Limb (tissue), 2 donors: Measurements from ENCODE around the gene EHD2.
"Not testable (repeated sequence)": the region's sequence is repeated elsewhere in the genome, so short reads cannot be mapped to it uniquely, and the experiment has no call there.

Experiments used
- DNase-seq, 2 donors: peaks; one replicate each; pipeline ENCODE4 v3.0.0-alpha.2; 2016; ENCODE audit errors: extremely low spot score in 2 of 2

Gene EHD2

DNA sequence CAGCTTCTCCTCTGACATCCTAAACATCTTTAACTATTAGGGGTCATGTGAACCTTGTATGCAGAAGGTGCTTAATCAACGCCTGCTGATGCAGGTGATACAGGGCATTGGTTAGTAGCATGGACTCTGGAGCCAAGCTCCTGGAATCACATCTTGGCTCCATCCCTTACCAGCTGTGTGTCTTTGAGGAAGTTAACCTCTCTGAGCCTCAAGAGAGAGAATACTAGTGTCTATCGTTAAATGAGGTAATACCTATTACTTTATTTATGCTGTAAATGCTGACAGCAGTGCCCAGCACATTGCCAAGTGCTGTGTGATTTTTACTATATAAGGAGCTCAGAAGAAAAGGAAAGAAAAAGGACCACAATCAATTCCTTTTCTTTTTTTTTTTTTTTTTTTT, 54.1 kb downstream of the EHD2 start:
- no peak for DNase-seq

DNA sequence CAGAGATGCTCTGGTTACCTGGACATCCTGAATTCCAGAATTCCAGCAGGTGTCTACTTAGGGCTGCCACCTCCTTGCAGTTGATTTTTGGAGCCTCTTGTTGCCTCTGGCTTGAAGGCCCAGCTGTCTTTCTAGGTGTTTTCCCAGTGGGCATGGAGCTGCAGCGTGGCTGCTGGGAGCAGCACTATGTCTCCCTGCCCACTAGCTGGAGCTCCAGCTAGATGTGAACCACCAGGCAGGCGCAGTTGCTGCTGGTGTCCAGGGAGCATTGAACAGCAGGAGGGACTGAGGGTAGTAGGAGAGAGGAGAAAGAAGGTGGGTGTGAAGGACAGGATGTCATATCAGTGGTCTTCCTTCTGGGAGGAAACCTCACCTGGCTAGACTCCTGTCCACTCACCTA, 55.4 kb downstream of the EHD2 start:
- DNase-seq = no peak

DNA sequence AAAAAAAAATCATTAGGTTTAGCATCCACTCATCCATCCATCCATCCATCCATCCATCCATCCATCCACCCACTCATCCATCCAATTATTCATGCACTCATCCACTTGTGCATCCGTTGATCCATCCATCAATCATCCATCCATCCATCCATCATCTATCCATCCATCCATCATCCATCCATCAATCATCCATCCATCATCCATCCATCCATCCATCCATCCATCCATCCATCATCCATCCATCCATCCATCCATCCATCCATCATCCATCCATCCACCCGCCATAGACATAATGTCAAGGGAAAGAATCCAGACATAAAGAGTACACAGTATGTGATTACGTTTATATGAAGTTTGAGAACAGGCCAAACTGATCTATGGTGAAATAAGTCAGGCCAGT, 56.3 kb downstream of the EHD2 start:
- no peak for DNase-seq

DNA sequence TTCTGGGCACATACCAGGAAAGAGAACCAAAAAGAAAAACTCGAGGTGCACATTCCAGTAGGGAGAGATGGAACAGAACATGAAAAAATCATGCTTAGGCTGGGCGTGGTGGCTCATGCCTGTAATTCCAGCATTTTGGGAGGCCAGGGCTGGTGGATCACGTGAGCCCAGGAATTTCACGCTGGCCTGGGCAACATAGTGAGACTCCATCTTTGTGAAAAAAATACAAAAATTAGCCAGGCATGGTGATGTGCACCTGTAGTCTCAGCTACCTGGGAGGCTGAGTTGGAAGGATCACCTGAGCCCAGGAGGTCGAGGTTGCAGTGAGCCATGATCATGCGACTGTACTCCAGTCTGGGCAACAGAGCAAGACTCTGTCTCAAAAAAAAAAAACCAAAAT, 58.1 kb downstream of the EHD2 start:
- not testable (repeated sequence) for DNase-seq

DNA sequence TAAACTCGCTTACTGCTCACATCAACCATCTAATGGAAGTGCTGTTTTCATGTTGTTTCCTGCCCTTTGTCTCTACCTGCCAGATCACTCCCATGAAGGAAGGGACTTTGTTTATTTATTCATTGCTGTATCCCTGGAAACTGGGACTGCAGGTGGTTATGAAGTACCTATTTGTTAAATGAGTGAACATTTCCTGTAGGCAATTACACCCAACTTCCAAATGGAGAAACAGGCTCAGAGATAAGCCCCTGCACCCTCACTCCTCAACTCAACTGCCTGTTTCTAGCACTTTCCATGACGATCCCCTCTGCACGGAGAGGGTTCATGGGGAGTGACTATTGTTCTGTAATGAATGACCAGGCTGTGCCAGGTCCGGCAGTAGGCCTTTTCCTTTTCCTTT, 63.3 kb downstream of the EHD2 start:
- DNase-seq = no peak

DNA sequence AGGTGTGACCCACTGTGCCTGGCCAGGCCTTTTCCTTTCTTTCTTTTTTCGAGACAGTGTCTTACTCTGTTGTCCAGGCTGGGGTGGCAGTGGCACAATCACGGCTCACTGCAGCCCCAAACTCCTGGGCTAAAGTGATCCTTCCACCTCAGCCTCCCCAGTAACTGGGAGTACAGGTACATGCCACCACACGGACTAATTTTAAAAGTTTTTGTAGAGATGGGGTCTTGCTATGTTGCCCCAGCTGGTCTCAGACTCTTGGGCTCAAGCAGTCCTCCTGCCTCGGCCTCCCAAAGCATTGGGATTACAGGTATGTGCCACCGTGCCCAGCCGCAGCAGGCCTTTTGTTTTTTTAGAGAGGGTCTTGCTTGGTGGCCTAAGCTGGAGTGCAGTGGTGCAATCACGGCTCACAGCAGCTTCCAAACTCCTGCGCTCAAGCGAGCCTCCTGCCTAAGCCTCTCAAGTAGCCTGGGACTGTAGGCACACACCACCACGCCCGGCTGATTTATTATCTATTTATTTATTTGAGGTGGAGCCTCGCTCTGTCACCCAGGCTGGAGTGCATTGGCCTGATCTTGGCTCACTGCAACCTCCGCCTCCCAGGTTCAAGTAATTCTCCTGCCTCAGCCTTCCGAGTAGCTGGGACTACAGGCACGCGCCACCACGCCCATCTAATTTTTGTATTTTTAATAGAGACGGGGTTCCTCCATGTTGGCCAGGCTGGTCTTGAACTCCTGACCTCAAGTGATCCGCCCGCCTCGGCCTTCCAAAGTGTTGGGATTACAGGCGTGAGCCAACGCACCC, 64.2 kb downstream of the EHD2 start:
- DNase-seq = not testable (repeated sequence)

DNA sequence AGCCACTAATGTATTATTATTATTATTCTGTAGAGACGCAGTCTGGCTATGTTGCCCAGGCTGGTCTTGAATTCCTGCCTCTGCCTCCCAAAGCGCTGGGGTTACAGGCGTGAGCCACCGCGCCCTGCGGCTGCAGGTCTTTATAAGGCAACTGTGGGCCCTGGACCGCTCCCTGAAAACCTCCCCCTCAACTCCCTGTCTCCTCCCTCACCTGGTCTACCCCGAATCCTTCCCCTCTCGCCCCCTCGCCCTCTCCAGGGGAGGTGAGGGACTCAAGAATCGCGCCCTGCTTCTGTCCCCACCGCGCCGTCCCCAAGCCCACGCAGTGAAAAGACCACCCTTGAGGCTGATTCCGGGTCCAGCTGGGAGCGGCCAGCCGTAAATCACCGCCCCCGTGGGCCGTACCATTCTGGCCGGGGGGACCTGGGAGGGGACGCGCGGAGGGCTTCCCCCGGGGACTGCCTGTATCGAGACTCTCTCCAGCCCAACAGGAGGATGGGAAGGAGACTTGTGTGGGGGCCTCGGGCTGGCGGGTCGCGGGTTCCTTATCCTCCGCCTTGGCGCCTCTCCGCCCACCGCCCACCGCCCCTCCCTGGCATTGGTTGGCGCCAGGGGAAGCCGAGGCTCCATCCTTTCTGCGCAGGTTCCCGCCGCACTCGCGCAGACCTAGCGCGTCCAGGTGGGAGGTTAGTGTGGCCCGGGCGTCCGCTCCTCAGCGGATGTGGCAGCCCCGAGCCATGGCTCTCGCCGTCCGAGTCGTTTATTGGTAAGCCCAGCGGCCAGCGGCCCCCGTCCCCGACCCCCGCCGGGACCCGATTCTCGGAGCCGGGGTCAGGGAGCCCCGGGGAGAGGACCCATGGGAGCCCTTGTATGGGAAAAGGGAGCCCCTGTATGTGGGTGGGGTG, 65.1 kb downstream of the EHD2 start, which contains the start of gene SELENOW:
Gene SELENOW, plus strand, starts transcription at position 655 of the 905 bp plus-strand sequence. Its CDS starts 83 bp downstream, at position 738.
- DNase-seq = peak; percentile 73 to 93

DNA sequence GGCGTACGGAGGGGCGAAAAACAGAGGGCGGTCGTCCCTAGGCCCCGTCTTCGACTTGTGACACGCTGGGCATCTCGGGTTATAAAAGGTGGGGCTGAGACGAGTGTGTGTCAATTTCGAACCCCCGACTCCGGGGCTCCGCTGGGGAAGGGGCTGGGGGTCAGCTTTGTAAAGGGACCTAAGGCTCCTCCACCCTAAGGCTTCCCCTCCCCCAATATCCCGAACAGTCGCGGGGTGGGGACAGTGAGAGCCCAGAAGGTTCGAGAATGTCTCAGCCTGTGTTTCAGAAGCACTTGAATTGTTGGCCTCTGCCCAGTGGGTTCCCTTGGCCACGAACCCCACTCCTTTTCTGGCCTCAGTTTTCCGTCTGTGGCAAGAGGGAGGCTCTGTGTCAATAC, 65.7 kb downstream of the EHD2 start:
- no peak for DNase-seq

DNA sequence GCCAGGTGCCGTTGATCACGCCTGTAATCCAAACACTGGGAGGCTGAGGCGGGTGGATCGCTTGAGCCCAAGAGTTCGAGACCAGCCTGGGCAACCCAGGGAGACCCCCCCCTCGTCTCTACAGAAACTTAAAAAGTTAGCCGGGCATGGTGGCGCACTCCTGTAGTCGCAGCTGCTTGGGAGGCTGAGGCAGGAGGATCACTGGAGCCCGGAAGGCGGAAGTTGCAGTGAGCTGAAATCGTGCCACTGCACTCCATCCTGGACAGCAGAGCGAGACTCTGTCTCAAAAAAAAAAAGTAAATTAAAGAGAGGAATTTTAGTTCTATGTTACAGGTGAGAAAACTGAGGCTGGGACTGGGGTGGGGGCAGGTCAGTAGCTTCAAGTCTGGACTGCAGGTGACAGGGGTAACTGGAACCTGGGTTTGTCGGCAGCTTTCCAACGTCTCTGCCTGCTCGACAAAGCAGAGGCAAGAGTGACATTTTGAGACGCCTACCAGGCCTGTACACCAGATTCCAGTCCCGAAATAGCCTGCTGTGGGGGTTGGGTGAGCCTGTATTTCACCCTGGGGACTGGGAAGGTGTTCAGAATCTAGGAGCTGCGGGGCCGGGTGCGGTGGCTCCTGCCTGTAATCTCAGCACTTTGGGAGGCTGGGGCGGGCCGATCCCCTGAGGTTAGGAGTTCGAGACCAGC, 66.4 kb downstream of the EHD2 start:
- DNase-seq = no peak

DNA sequence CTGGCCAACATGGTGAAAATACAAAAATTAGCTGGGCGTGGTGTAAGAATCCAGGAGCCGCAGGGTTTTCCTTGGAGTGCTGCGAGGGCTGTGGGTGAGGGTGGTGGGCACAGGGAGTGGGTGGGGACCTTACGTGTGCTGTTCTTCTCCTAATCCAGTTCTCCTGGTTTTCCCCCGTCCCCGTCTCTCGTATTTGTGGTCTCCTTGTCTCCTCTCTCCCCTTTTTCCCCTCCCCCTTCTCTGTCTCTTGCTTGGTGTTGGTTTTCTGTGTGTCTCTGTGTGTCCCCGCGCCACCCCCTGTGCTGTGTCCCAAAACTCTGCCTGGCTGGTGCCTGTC, 67.0 kb downstream of the EHD2 start:
- no peak for DNase-seq

DNA sequence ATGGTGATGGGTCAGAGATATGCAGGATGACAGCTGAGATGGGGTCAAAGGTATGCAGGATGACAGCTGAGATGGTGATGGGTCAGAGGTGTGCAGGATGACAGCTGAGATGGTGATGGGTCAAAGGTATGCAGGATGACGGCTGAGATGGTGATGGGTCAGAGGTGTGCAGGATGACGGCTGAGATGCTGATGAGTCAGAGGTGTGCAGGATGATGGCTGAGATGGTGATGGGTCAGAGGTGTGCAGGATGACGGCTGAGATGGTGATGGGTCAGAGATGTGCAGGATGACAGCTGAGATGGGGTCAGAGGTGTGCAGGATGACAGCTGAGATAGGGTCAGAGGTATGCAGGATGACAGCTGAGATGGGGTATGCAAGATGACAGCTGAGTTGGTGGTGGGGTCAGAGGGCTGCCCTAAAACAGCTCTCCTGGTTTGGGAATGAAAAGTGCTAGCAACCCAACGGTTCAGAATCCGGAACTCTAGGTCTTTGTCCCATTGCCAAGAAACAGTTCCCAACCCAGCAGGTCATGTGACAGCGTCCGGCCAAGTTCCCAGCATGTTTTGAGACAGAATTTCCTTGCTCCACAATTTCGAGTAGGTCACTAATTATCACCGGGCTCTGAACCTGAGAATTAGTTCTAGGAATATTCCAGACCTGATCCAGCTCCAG, 68.5 kb downstream of the EHD2 start:
- no peak for DNase-seq

DNA sequence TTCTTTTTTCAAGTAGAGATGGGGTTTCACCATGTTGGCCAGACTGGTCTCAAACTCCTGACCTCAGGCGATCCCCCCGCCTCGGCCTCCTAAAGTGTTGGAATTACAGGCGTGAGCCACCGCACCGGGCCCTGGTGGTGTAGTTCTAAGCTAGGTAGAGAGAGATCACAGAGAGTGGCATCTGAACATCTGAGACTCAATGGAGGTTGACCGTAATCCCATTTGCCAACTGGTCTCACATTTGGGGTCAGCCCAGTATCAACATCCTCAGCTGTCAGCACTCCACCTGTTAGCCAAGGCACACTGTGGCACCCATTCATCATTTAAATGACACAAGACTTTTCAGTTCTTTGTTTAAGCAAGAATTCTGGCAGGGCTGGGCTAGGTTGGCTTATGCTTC, 73.3 kb downstream of the EHD2 start:
- no peak for DNase-seq

DNA sequence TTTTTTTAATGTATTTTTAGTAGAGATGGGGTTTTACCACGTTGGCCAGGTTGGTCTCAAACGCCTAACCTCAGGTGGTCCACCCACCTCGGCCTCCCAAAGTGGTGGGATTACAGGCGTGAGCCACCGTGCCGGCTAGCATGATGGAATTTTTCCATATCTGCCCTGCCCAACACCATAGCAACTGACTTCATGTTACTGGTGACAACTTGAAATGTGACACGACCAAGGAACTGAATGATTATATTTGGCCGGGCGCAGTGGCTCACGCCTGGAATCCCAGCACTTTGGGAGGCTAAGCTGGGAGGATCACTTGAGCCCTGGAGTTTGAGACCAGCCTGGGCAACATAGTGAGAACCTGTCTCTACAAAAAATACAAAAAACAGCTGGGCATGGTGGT, 74.1 kb downstream of the EHD2 start:
- not testable (repeated sequence) for DNase-seq

DNA sequence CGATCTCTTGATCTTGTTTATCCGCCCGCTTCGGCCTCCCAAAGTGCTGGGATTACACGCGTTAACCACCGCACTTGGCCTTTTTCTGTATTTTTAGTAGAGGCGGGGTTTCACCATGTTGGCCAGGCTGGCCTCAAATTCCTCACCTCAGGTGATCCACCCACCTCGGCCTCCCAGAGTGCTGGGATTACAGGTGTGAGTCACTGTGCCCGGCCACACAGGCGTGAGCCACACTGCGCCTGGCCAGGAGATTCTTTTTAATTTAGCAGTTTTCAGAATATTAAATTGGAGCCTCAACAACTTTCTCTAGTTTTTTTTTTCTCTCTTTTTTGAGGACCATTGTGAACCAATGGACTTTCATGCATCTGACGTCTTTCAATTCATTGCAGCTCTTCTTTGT, 76.6 kb downstream of the EHD2 start:
- not testable (repeated sequence) for DNase-seq

DNA sequence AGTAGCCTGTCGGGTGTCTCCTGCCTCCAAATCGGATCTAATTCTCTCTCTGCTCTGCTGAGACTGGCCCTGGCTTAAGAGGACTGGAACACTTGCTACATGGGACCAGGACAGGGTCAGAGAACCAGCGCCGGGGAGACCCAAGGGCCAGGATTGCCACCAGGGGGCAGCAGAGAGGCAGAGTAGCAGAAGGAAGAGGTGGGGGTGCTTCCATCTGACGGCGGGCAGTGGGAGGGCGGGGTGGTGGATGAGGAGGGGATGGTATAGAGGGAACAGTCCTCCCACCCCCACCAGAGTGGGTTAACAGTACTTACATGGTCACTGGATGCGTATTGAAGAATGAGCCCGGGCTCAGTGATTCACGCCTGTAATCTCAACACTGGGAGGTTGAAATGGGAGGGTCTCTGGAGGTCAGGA, 77.2 kb downstream of the EHD2 start:
- peak; percentile 47 to 84 for DNase-seq

DNA sequence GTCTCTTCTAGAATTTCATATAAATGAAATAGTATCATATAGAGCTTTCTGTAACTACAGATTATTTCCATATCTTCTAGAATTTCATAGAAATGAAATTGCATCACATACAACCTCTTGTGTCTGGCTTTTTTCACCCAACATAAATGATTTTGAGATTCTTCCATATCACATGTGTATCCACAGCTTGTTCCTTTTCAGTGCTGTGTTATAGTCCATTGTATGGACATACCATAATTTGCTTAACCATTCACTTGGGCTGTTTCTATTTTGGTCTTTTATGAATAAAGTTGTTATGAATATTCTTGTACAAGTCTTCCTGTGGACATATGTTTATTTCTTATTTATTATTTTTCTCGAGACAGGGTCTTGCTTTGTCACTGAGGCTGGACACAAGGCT, 79.4 kb downstream of the EHD2 start:
- DNase-seq = no peak
